ENCODE data around the gene IL1RAPL2.

IL1RAPL2 gene

DNA sequence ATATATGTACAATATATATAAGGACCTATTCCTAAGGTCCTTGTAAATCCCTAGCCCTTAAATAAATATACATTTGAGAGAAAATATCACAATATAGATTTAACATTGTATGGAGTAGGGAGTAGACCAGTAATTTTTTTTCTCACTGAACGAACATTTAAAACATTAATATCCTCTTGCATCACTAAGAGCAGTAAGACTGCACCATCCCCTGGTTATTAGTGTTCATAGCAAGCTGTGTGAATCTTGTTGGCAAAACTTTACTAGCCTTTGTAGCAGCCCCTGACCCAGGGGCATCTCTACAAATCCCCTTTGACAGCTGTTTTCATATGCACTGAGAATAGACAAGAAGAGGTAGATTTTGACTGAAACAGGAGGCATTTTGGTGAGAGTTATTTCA is 146.5 kb downstream of the IL1RAPL2 start:
- H3K27ac ChIP-seq (ENCODE audit: low read length), result no peak overlapping the region
- H3K4me3 ChIP-seq (ENCODE audit: low read length), result no peak overlapping the region
- H3K4me2 ChIP-seq (ENCODE audit: low read length), result no peak overlapping the region
- no peaks in the 10 kb centered on the region for H3K27me3 ChIP-seq (ENCODE audit: low read depth, low read length)
- no peaks in the 10 kb centered on the region for H3K79me2 ChIP-seq (ENCODE audit: low read length)
- TF ChIP-seq EZH2phosphoT487 (IDR thresholded peaks at IDR 0.05; ENCODE audit: low read depth), result no peak
- TF ChIP-seq, protein P1, sequence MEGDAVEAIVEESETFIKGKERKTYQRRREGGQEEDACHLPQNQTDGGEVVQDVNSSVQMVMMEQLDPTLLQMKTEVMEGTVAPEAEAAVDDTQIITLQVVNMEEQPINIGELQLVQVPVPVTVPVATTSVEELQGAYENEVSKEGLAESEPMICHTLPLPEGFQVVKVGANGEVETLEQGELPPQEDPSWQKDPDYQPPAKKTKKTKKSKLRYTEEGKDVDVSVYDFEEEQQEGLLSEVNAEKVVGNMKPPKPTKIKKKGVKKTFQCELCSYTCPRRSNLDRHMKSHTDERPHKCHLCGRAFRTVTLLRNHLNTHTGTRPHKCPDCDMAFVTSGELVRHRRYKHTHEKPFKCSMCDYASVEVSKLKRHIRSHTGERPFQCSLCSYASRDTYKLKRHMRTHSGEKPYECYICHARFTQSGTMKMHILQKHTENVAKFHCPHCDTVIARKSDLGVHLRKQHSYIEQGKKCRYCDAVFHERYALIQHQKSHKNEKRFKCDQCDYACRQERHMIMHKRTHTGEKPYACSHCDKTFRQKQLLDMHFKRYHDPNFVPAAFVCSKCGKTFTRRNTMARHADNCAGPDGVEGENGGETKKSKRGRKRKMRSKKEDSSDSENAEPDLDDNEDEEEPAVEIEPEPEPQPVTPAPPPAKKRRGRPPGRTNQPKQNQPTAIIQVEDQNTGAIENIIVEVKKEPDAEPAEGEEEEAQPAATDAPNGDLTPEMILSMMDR (IDR thresholded peaks at IDR 0.05; ENCODE audit: low read depth, low read length), result no peak
- H2AFZ ChIP-seq (ENCODE audit: low read depth, low read length), result no peak overlapping the region
- H3K9me3 ChIP-seq (ENCODE audit: insufficient read depth, low read length), result no peaks in the 10 kb centered on the region
- H3K9ac ChIP-seq (ENCODE audit: low read length), result no peak overlapping the region
- no peaks in the 10 kb centered on the region for H4K20me1 ChIP-seq (ENCODE audit: insufficient read depth, low read length)
- no peaks in the 10 kb centered on the region for H3K36me3 ChIP-seq (replicated peaks; ENCODE audit: low read depth, low read length)
- H3K4me1 ChIP-seq (ENCODE audit: low read length), result no peaks in the 10 kb centered on the region

DNA sequence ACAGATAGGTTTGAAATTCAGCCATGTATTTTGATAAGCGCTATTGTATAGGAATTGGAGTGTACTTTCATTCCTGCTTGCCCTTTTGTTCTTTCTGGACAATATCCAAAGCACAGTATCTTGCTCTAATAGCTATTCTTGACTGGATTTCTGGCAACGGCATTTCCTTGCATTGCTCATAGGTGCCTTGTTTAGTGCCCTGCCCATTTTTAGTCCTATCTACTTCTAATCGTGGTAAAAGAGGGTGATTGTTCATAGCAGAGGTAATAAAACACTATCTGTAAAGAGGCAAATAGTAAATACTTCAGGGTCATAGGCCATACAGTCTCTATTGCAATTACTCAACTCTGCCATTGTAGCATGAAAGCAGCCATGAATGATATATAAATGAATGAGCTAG is 155.9 kb downstream of the IL1RAPL2 start:
- H4K20me1 ChIP-seq (ENCODE audit: insufficient read depth, low read length), result no peaks in the 10 kb centered on the region

DNA sequence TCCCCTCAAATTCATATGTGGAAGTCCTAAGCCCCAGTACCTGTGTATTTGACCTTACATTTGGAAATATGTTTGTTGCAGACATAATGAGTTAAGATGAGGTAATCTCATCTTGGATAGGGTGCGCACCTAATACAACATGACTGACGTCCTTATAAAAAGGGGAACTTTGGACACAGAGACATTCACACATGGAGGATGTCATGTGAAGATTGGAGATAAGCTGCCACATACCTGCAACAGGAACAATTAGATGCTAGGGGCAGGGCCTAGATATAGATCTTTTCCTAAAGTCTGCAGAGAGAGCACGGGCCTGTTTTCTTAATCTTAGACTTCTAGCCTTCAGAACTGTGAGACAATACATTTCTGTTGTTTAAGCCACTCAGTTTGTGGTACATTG is 162.5 kb downstream of the IL1RAPL2 start:
- H3K4me3 ChIP-seq (ENCODE audit: low read length), result no peak overlapping the region
- no peaks in the 10 kb centered on the region for H3K9me3 ChIP-seq (ENCODE audit: insufficient read depth, low read length)
- no peaks in the 10 kb centered on the region for H3K27me3 ChIP-seq (ENCODE audit: low read depth, low read length)
- no peak overlapping the region for H3K27ac ChIP-seq (ENCODE audit: low read length)
- no peaks in the 10 kb centered on the region for H3K79me2 ChIP-seq (ENCODE audit: low read length)
- no peak overlapping the region for H3K9ac ChIP-seq (ENCODE audit: low read length)
- H4K20me1 ChIP-seq (ENCODE audit: insufficient read depth, low read length), result no peaks in the 10 kb centered on the region
- no peak overlapping the region for H2AFZ ChIP-seq (ENCODE audit: low read depth, low read length)
- TF ChIP-seq, protein P1 (IDR thresholded peaks at IDR 0.05; ENCODE audit: low read depth, low read length), result no peak
- H3K4me2 ChIP-seq (ENCODE audit: low read length), result no peak overlapping the region
- no peaks in the 10 kb centered on the region for H3K36me3 ChIP-seq (replicated peaks; ENCODE audit: low read depth, low read length)
- H3K4me1 ChIP-seq (ENCODE audit: low read length), result no peaks in the 10 kb centered on the region

More for the DNA sequence above, 155.9 kb downstream of the IL1RAPL2 start:
- no peak overlapping the region for H3K27ac ChIP-seq (ENCODE audit: low read length)
- TF ChIP-seq, protein P1 (IDR thresholded peaks at IDR 0.05; ENCODE audit: low read depth, low read length), result no peak
- TF ChIP-seq EZH2phosphoT487 (IDR thresholded peaks at IDR 0.05; ENCODE audit: low read depth), result no peak
- no peak overlapping the region for H2AFZ ChIP-seq (ENCODE audit: low read depth, low read length)
- H3K4me1 ChIP-seq (ENCODE audit: low read length), result no peaks in the 10 kb centered on the region
- H3K4me3 ChIP-seq (ENCODE audit: low read length), result no peak overlapping the region
- H3K36me3 ChIP-seq (replicated peaks; ENCODE audit: low read depth, low read length), result no peaks in the 10 kb centered on the region
- H3K9me3 ChIP-seq (ENCODE audit: insufficient read depth, low read length), result no peaks in the 10 kb centered on the region
- no peaks in the 10 kb centered on the region for H3K79me2 ChIP-seq (ENCODE audit: low read length)
- H3K4me2 ChIP-seq (ENCODE audit: low read length), result no peak overlapping the region
- no peak overlapping the region for H3K9ac ChIP-seq (ENCODE audit: low read length)
- H3K27me3 ChIP-seq (ENCODE audit: low read depth, low read length), result no peaks in the 10 kb centered on the region

DNA sequence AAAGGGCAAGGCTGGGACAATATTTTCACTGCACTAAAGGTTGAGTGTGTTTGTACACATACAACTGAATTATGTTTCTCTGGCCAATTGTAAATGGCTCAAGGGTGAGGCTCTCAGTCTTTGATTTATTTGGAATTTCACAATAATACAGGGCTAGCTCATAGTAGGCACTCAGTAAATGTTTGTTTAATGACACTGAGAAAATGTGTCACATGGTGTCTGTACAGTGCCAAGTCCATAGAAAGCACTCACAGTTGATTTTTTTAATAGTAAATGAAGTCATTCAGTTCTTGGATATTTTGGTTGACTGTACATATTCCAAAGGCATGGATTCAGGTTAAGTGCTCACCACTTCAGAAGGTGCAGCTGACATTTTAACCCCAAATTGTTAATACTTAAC is 176.4 kb downstream of the IL1RAPL2 start:
- no peaks in the 10 kb centered on the region for H3K27me3 ChIP-seq (ENCODE audit: low read depth, low read length)
- H3K4me1 ChIP-seq (ENCODE audit: low read length), result no peaks in the 10 kb centered on the region
- H2AFZ ChIP-seq (ENCODE audit: low read depth, low read length), result no peak overlapping the region
- no peaks in the 10 kb centered on the region for H3K79me2 ChIP-seq (ENCODE audit: low read length)
- H3K9me3 ChIP-seq (ENCODE audit: insufficient read depth, low read length), result no peaks in the 10 kb centered on the region
- H3K36me3 ChIP-seq (replicated peaks; ENCODE audit: low read depth, low read length), result no peaks in the 10 kb centered on the region
- H3K4me2 ChIP-seq (ENCODE audit: low read length), result no peak overlapping the region
- TF ChIP-seq, protein P1 (IDR thresholded peaks at IDR 0.05; ENCODE audit: low read depth, low read length), result no peak
- TF ChIP-seq EZH2phosphoT487 (IDR thresholded peaks at IDR 0.05; ENCODE audit: low read depth), result no peak
- no peak overlapping the region for H3K27ac ChIP-seq (ENCODE audit: low read length)
- no peak overlapping the region for H3K4me3 ChIP-seq (ENCODE audit: low read length)
- H3K9ac ChIP-seq (ENCODE audit: low read length), result no peak overlapping the region
- H4K20me1 ChIP-seq (ENCODE audit: insufficient read depth, low read length), result no peaks in the 10 kb centered on the region

Data from OCI-LY3 (cell line).